GM12873 (cell line): ENCODE results near the gene METTL27.

ENCODE experiments used
- CTCF ChIP-seq: IDR thresholded peaks from 2 replicates; pipeline ENCODE4 v1.5.1; 2012; ENCODE audit warnings: low read depth, mild to moderate bottlenecking, moderate library complexity, low read length, control low read depth; ENCODE audit not compliant: insufficient read depth; ENCODE audit errors: missing control alignments

The METTL27 gene

GRCh38 chr7:73830681-73831583, 11.4 kb downstream of the METTL27 start, which contains the start of gene CLDN4:
Gene CLDN4, plus strand, starts transcription at chr7:73830996. Its CDS starts 206 bp downstream, at chr7:73831202.
- TF ChIP-seq CTCF, result no peak

GRCh38 chr7:73829921-73830680, 12.2 kb downstream of the METTL27 start:
- TF ChIP-seq CTCF, result no peak

GRCh38 chr7:73829505-73829904, 12.8 kb downstream of the METTL27 start:
- no peak for TF ChIP-seq CTCF

- no peak for TF ChIP-seq CTCF
These were observed 13.3 kb downstream of the METTL27 start for GRCh38 chr7:73828972-73829371.

GRCh38 chr7:73828107-73828803, 14.1 kb downstream of the METTL27 start:
- TF ChIP-seq CTCF, result no peak

GRCh38 chr7:73827567-73828106, 14.7 kb downstream of the METTL27 start:
- no peak for TF ChIP-seq CTCF
